Body of pancreas (tissue), 4 donors: ENCODE data around the gene TRPM5. TPM values are rescaled to one million over a fixed set of nuclear protein-coding genes. Genes with fewer than 3 reads are reported as not detected.

Experiments
- ATAC-seq: fragments of 150-250 bp; one replicate; pipeline ENCODE4 v1.9.1; 2016
- DNase-seq, 4 donors: peaks; one replicate each; pipeline ENCODE4 v3.0.0-alpha.2; 2019
- H3K27ac ChIP-seq, 4 donors: fragments of 200-600 bp; sonication (generic); 1 replicate in 3 of 4; 2 replicates in 1 of 4; pipeline versions ENCODE4 v1.5.1 to v1.6.1; 2016 to 2019; ENCODE audit warnings: mild to moderate bottlenecking in 1 of 4, mixed read lengths in 1 of 4, moderate library complexity in 1 of 4
- H3K27me3 ChIP-seq, 2 donors: fragments of 200-600 bp; sonication (generic); one replicate each; pipeline ENCODE4 v1.6.0; 2016; ENCODE audit warnings: mild to moderate bottlenecking in 1 of 2
- H3K36me3 ChIP-seq, 2 donors: fragments of 200-600 bp; sonication (generic); replicated peaks in 1 of 2; 2 replicates each; pipeline ENCODE4 v1.5.1; 2016; ENCODE audit warnings: low read depth in 2 of 2; ENCODE audit not compliant: insufficient read depth in 1 of 2
- H3K4me1 ChIP-seq: fragments of 200-600 bp; sonication (generic); one replicate; pipeline ENCODE4 v1.6.0; 2016
- H3K4me3 ChIP-seq, 2 donors: fragments of 200-600 bp; sonication (generic); 1 replicate in 1 of 2; 2 replicates in 1 of 2; pipeline ENCODE4 v1.5.1; 2016 to 2019
- H3K9me3 ChIP-seq, 3 donors: fragments of 200-600 bp; sonication (generic); 1 replicate in 2 of 3; 2 replicates in 1 of 3; pipeline ENCODE4 v1.5.1; 2016
- POLR2A ChIP-seq, 3 donors: fragments of 450-650 bp; IDR thresholded peaks; one replicate each; pipeline ENCODE4 v1.6.1; 2016; ENCODE audit warnings: antibody characterized with exemption in 3 of 3, mild to moderate bottlenecking in 2 of 3
- WGBS, 2 donors: methylation state at CpG; one replicate each; pipeline ENCODE4 v1.1.5; 2017; 5-methylcytosine and 5-hydroxymethylcytosine counted together
- intact Hi-C: fragments of 100-400 bp; cut with DNase I; formaldehyde crosslinking; loops from one replicate; pipeline ENCODE4 v1.15.1; 2023
- total RNA-seq, 2 donors: library from RNA; depleted of rRNA; stranded (reverse); fragments of >200 nt; gene quantifications; one replicate each; pipeline ENCODE4 v1.1.0, GENCODE V29; 2016
- TF ChIP-seq, protein P1 (sequence below), 7 experiments: fragments of 450-650 bp in 4 of 7; fragments of 200-600 bp in 3 of 7; sonication (generic) in 3 of 7; IDR thresholded peaks; one replicate each; pipeline ENCODE4 v1.5.1; 2016 to 2019; ENCODE audit warnings: antibody characterized with exemption in 7 of 7

The TRPM5 gene
- total RNA-seq, 2 donors from 2014 or later, result under 0.01 to 2.6 TPM

GRCh38 chr11:2473361-2474058 lies 29.2 kb upstream of the TRPM5 start:
- peak overlapping the region in 2 of 4 donors; percentile 13 to 21 for H3K27ac ChIP-seq

GRCh38 chr11:2472428-2473186 lies 28.3 kb upstream of the TRPM5 start:
- intact Hi-C loops, result no loop called here
- Histone ChIP-seq H3K4me1 (peaks cover 10% of the 10 kb centered on the region), H3K27me3 (no peaks in the 10 kb centered on the region), H3K9me3 (no peaks in the 10 kb centered on the region), H3K27ac (no peak overlapping the region), H3K4me3 (no peak overlapping the region), H3K36me3 (no peaks in the 10 kb centered on the region)
- TF ChIP-seq, protein P1, sequence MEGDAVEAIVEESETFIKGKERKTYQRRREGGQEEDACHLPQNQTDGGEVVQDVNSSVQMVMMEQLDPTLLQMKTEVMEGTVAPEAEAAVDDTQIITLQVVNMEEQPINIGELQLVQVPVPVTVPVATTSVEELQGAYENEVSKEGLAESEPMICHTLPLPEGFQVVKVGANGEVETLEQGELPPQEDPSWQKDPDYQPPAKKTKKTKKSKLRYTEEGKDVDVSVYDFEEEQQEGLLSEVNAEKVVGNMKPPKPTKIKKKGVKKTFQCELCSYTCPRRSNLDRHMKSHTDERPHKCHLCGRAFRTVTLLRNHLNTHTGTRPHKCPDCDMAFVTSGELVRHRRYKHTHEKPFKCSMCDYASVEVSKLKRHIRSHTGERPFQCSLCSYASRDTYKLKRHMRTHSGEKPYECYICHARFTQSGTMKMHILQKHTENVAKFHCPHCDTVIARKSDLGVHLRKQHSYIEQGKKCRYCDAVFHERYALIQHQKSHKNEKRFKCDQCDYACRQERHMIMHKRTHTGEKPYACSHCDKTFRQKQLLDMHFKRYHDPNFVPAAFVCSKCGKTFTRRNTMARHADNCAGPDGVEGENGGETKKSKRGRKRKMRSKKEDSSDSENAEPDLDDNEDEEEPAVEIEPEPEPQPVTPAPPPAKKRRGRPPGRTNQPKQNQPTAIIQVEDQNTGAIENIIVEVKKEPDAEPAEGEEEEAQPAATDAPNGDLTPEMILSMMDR (IDR thresholded peaks at IDR 0.05), result no peak
- TF ChIP-seq POLR2A (IDR thresholded peaks at IDR 0.05), result no peak
- no peak for ATAC-seq
- 77 to 82% methylated on average over 7 to 8 of the region's 8 CpGs for WGBS, 2 donors
- no peak for DNase-seq

More at GRCh38 chr11:2473361-2474058, 29.2 kb upstream of the TRPM5 start:
- H3K4me1 ChIP-seq, result peaks cover 10% of the 10 kb centered on the region
- 85 to 95% methylated on average over 17 to 27 of the region's 27 CpGs for WGBS, 2 donors
- H3K4me3 ChIP-seq, result no peak overlapping the region
- H3K27me3 ChIP-seq, result no peaks in the 10 kb centered on the region
- TF ChIP-seq POLR2A (IDR thresholded peaks at IDR 0.05), result no peak
- TF ChIP-seq, protein P1 (IDR thresholded peaks at IDR 0.05), result no peak
- no peaks in the 10 kb centered on the region for H3K36me3 ChIP-seq
- ATAC-seq, result no peak
- no peaks in the 10 kb centered on the region for H3K9me3 ChIP-seq
- intact Hi-C loops, result no loop called here
- DNase-seq, result no peak

- DNase-seq (no peak), ATAC-seq (no peak)
- H3K9me3 ChIP-seq, result no peaks in the 10 kb centered on the region
- no peak overlapping the region for H3K4me3 ChIP-seq
- H3K27ac ChIP-seq, result no peak overlapping the region
- no peaks in the 10 kb centered on the region for H3K27me3 ChIP-seq
- WGBS, 2 donors, result 90% methylated on average over 6 of the region's 6 CpGs
- peaks cover 15% of the 10 kb centered on the region for H3K4me1 ChIP-seq
- intact Hi-C loops, result no loop called here
- TF ChIP-seq POLR2A (IDR thresholded peaks at IDR 0.05), result no peak
- TF ChIP-seq, protein P1 (IDR thresholded peaks at IDR 0.05), result no peak
- H3K36me3 ChIP-seq, result no peaks in the 10 kb centered on the region
Observed at GRCh38 chr11:2471804-2472096, 27.4 kb upstream of the TRPM5 start.

DNA sequence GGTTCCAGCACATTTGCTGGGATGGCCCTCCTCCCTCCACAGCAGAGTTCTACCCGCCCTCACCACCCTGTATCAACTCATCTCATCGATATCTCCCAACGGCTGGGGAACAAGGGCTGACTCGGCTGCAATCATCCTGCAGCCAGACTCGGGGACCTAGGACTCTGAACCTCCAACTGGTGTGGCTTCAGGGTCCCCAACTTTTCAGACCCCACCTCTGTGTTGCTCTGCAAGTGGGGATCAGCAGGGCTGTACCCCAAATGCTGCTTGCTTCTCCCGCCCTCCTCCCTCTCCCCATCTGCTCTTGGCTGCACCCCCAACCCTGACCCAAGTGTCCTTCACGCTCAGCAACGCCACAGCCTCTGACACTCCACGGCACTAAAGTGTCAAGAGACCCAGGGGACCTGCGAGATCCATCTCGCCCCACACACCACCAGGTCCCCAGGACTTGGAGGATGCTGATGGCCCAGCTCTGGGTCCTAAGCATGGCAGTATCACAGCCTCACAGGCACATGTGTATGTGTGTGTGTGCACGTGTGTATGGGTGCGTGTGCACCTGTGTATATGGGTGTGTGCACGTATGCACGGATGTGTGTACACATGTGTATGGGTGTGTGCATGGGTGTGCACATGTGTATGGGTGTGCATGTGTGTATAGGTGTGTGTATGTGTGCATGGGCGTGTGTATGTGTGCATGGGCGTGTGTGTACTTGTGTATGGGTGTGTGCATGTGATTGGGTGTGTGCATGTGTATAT lies 26.9 kb upstream of the TRPM5 start:
- no peak for TF ChIP-seq POLR2A (IDR thresholded peaks at IDR 0.05)
- TF ChIP-seq, protein P1 (IDR thresholded peaks at IDR 0.05), result no peak
- H3K4me1 ChIP-seq, result peaks cover 20% of the 10 kb centered on the region
- 74 to 78% methylated on average over 16 to 17 of the region's 17 CpGs for WGBS, 2 donors
- no peaks in the 10 kb centered on the region for H3K27me3 ChIP-seq
- no peak overlapping the region for H3K4me3 ChIP-seq
- no peak for DNase-seq
- H3K27ac ChIP-seq, result no peak overlapping the region
- ATAC-seq, result no peak
- no peaks in the 10 kb centered on the region for H3K36me3 ChIP-seq
- H3K9me3 ChIP-seq, result no peaks in the 10 kb centered on the region
- intact Hi-C loops, result no loop called here
